Smooth muscle cell (in vitro differentiated cells): ENCODE results near the gene NAA11. TPM values are rescaled to one million over a fixed set of nuclear protein-coding genes. Genes with fewer than 3 reads are reported as not detected.

Experiments
- DNase-seq: peaks from one replicate; lab custom pipeline; 2025; ENCODE audit not compliant: unreplicated experiment; lab: John Stamatoyannopoulos, UW
- H2AFZ ChIP-seq: fragments of 200-600 bp; sonication (generic); 2 replicates; pipeline ENCODE4 v1.6.0; 2016; ENCODE audit warnings: antibody characterized with exemption, low read depth, mild to moderate bottlenecking
- H3F3A ChIP-seq: fragments of 200-600 bp; sonication (generic); 2 replicates; pipeline ENCODE4 v1.6.0; 2017; ENCODE audit warnings: antibody characterized with exemption, low read depth
- H3K27ac ChIP-seq: fragments of 200-600 bp; sonication (generic); 2 replicates; pipeline ENCODE4 v1.5.1; 2016; ENCODE audit warnings: low read depth, mild to moderate bottlenecking
- H3K27me3 ChIP-seq: fragments of 200-600 bp; sonication (generic); 2 replicates; pipeline ENCODE4 v1.6.1; 2016; ENCODE audit warnings: low read depth, mild to moderate bottlenecking
- H3K36me3 ChIP-seq: fragments of 200-600 bp; sonication (generic); 2 replicates; pipeline ENCODE4 v1.5.1; 2016; ENCODE audit warnings: low read depth
- H3K4me1 ChIP-seq: fragments of 200-600 bp; sonication (generic); 2 replicates; pipeline ENCODE4 v1.5.1; 2016; ENCODE audit warnings: low read depth
- H3K4me2 ChIP-seq: fragments of 200-600 bp; sonication (generic); 2 replicates; pipeline ENCODE4 v1.6.0; 2016; ENCODE audit warnings: mild to moderate bottlenecking
- H3K4me3 ChIP-seq: fragments of 200-600 bp; sonication (generic); 2 replicates; pipeline ENCODE4 v1.5.1; 2016; ENCODE audit warnings: mild to moderate bottlenecking
- H3K79me2 ChIP-seq: fragments of 200-600 bp; sonication (generic); 2 replicates; pipeline ENCODE4 v1.6.0; 2016; ENCODE audit warnings: low read depth, mild to moderate bottlenecking
- H3K9ac ChIP-seq: fragments of 200-600 bp; sonication (generic); 2 replicates; pipeline ENCODE4 v1.6.0; 2016; ENCODE audit warnings: low read depth
- H3K9me3 ChIP-seq: fragments of 200-600 bp; sonication (generic); replicated peaks from 2 replicates; pipeline ENCODE4 v1.5.1; 2016; ENCODE audit warnings: low read depth
- H4K20me1 ChIP-seq: fragments of 200-600 bp; sonication (generic); 2 replicates; pipeline ENCODE4 v1.6.0; 2016; ENCODE audit warnings: low read depth
- WGBS: methylation state at CpG from one replicate; pipeline ENCODE4 v1.1.7; 2016; ENCODE audit warnings: low lambda C conversion rate; 5-methylcytosine and 5-hydroxymethylcytosine counted together
- polyA plus RNA-seq: library from polyadenylated mRNA; unstranded; fragments of >200 nt; fragmentation: Nextera tagmentation; extraction: Ambion mirVana; gene quantifications from 2 replicates; pipeline ENCODE4 v1.2.1, GENCODE V29; 2016
- total RNA-seq: library from RNA; depleted of rRNA; stranded (reverse); fragments of >200 nt; gene quantifications from 2 replicates; pipeline ENCODE4 v1.2.3, GENCODE V29; 2014
- TF ChIP-seq, protein P1 (sequence below): fragments of 200-600 bp; sonication (generic); IDR thresholded peaks from 2 replicates; pipeline ENCODE4 v1.5.1; 2017; ENCODE audit warnings: borderline replicate concordance, mild to moderate bottlenecking, antibody characterized with exemption; ENCODE audit not compliant: insufficient read depth, poor library complexity, severe bottlenecking

Gene NAA11
- total and polyA plus RNA-seq, 2 experiments from 2014 or later: not detected

GRCh38 chr4:79308137-79308536, 17.7 kb downstream of the NAA11 start:
- DNase-seq: no peak
- Histone ChIP-seq H4K20me1 (no peaks in the 10 kb centered on the region), H3K9me3 (no peaks in the 10 kb centered on the region), H3K4me2 (no peak overlapping the region), H3K4me1 (no peaks in the 10 kb centered on the region), H3K36me3 (no peaks in the 10 kb centered on the region), H3K9ac (no peak overlapping the region), H3F3A (no peaks in the 10 kb centered on the region), H2AFZ (no peak overlapping the region), H3K4me3 (no peak overlapping the region), H3K27ac (no peak overlapping the region), H3K27me3 (no peaks in the 10 kb centered on the region), H3K79me2 (no peaks in the 10 kb centered on the region)
- WGBS: 64% methylated on average over 4 of the region's 4 CpGs
- TF ChIP-seq, protein P1, sequence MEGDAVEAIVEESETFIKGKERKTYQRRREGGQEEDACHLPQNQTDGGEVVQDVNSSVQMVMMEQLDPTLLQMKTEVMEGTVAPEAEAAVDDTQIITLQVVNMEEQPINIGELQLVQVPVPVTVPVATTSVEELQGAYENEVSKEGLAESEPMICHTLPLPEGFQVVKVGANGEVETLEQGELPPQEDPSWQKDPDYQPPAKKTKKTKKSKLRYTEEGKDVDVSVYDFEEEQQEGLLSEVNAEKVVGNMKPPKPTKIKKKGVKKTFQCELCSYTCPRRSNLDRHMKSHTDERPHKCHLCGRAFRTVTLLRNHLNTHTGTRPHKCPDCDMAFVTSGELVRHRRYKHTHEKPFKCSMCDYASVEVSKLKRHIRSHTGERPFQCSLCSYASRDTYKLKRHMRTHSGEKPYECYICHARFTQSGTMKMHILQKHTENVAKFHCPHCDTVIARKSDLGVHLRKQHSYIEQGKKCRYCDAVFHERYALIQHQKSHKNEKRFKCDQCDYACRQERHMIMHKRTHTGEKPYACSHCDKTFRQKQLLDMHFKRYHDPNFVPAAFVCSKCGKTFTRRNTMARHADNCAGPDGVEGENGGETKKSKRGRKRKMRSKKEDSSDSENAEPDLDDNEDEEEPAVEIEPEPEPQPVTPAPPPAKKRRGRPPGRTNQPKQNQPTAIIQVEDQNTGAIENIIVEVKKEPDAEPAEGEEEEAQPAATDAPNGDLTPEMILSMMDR: no peak

GRCh38 chr4:79306795-79307194, 19.1 kb downstream of the NAA11 start:
- DNase-seq: no peak
- 49% methylated on average over 3 of the region's 3 CpGs for WGBS
- no peaks in the 10 kb centered on the region for H3K36me3 ChIP-seq
- H3K79me2 ChIP-seq: no peaks in the 10 kb centered on the region
- H3F3A ChIP-seq: no peaks in the 10 kb centered on the region
- no peak overlapping the region for H3K9ac ChIP-seq
- H3K9me3 ChIP-seq: no peaks in the 10 kb centered on the region
- no peaks in the 10 kb centered on the region for H3K27me3 ChIP-seq
- H3K4me2 ChIP-seq: no peak overlapping the region
- no peaks in the 10 kb centered on the region for H4K20me1 ChIP-seq
- TF ChIP-seq, protein P1: no peak
- no peak overlapping the region for H3K4me3 ChIP-seq
- H3K4me1 ChIP-seq: no peaks in the 10 kb centered on the region
- H3K27ac ChIP-seq: no peak overlapping the region
- H2AFZ ChIP-seq: no peak overlapping the region

- Histone ChIP-seq H3K4me3 (no peak overlapping the region), H3K4me1 (no peaks in the 10 kb centered on the region), H3K79me2 (no peaks in the 10 kb centered on the region), H3F3A (no peaks in the 10 kb centered on the region), H4K20me1 (no peaks in the 10 kb centered on the region), H3K27ac (no peak overlapping the region), H3K9me3 (no peaks in the 10 kb centered on the region), H3K36me3 (no peaks in the 10 kb centered on the region), H3K4me2 (no peak overlapping the region), H3K9ac (no peak overlapping the region), H3K27me3 (no peaks in the 10 kb centered on the region), H2AFZ (no peak overlapping the region)
- no peak for DNase-seq
- TF ChIP-seq, protein P1: no peak
- 92% methylated on average over 2 of the region's 2 CpGs for WGBS
Observed at GRCh38 chr4:79300280-79300679, 25.6 kb downstream of the NAA11 start.

- no peak overlapping the region for H3K9ac ChIP-seq
- no peaks in the 10 kb centered on the region for H3K9me3 ChIP-seq
- H3K27me3 ChIP-seq: no peaks in the 10 kb centered on the region
- WGBS: 91% methylated on average over 6 of the region's 6 CpGs
- H4K20me1 ChIP-seq: no peaks in the 10 kb centered on the region
- H3K27ac ChIP-seq: no peak overlapping the region
- H2AFZ ChIP-seq: no peak overlapping the region
- H3K36me3 ChIP-seq: no peaks in the 10 kb centered on the region
- H3K4me1 ChIP-seq: no peaks in the 10 kb centered on the region
- TF ChIP-seq, protein P1: no peak
- H3K4me3 ChIP-seq: no peak overlapping the region
- no peak for DNase-seq
- H3K79me2 ChIP-seq: no peaks in the 10 kb centered on the region
- no peaks in the 10 kb centered on the region for H3F3A ChIP-seq
- H3K4me2 ChIP-seq: no peak overlapping the region
Observed at GRCh38 chr4:79298484-79298883, 27.4 kb downstream of the NAA11 start.
